ENCODE data around the gene FAS. TPM values are rescaled to one million over a fixed set of nuclear protein-coding genes. Genes with fewer than 3 reads are reported as not detected.

FAS gene
- total RNA-seq, 1 donor from 2014 or later = 6.3 TPM

GRCh38 chr10:89063465-89063864, 72.9 kb downstream of the FAS start:
- no peak for DNase-seq (ENCODE audit: low spot score in 2 of 2, unreplicated experiment in 2 of 2)
- Mint-ChIP-seq H3K27me3 (ENCODE audit: low read depth) (peaks cover 29% of the 10 kb centered on the region), H3K9me3 (no peaks in the 10 kb centered on the region), H3K27ac (no peak overlapping the region), H3K36me3 (no peaks in the 10 kb centered on the region), H3K4me1 (no peaks in the 10 kb centered on the region), H3K4me3 (no peak overlapping the region)
- TF ChIP-seq CTCF (IDR thresholded peaks at IDR 0.05; ENCODE audit: unreplicated experiment) = no peak

DNA sequence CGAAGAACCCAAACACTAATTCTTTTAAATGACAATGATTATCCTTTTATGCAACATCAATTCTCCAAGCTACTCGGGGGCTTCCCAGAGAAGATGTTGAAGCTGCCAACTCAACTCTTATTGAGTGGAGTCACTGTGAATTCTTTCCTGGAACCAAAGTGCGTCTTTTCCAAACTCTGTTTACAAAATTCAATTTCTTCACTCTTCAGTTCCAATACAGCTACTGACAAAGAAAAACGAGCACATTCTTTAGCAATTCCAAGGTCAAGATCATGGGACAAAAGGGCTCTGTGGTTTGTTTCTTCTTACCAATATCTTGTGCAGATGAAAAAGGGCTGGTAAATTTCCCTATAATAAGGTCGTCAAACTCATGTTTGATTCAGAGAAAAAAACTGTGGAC, 74.2 kb downstream of the FAS start:
- Mint-ChIP-seq H3K4me3 (no peak overlapping the region), H3K27me3 (ENCODE audit: low read depth) (peaks cover 37% of the 10 kb centered on the region), H3K36me3 (no peaks in the 10 kb centered on the region), H3K4me1 (no peaks in the 10 kb centered on the region), H3K27ac (no peak overlapping the region), H3K9me3 (no peaks in the 10 kb centered on the region)
- no peak for DNase-seq (ENCODE audit: low spot score in 2 of 2, unreplicated experiment in 2 of 2)
- TF ChIP-seq CTCF (IDR thresholded peaks at IDR 0.05; ENCODE audit: unreplicated experiment) = no peak

Small RNA genes within 50 kb of the gene (microRNA-seq; reads per million reads assigned to microRNA genes)
- not detected for gene MIR4679-1
- gene MIR4679-2 = not detected

Other genes with a start within 250 kb of the FAS start
- gene LIPN, start 230.8 kb upstream of the FAS start, total RNA-seq = not detected in 3 replicates
- not detected in 3 replicates for gene LIPM, start 188.1 kb upstream of the FAS start, total RNA-seq
- 0.63 to 0.91 TPM (median 0.72 TPM) in 3 replicates for gene ANKRD22, start 139.0 kb upstream of the FAS start, total RNA-seq
- 2.8 to 3.8 TPM (median 3.6 TPM) in 3 replicates for gene STAMBPL1, start 110.6 kb upstream of the FAS start, total RNA-seq
- gene ACTA2, start 38.0 kb upstream of the FAS start, total RNA-seq = 126 to 133 TPM (median 126 TPM) in 3 replicates
- gene CH25H, start 216.5 kb downstream of the FAS start, total RNA-seq = not detected in 3 replicates